Adrenal gland (tissue), 5 donors: ENCODE results near the gene ZNF20.

Experiments used
- CTCF ChIP-seq, 6 experiments: fragments of 450-650 bp in 4 of 6; fragments of 200-600 bp in 2 of 6; sonication (generic) in 1 of 6; IDR thresholded peaks; 1 replicate in 5 of 6; 2 replicates in 1 of 6; pipeline versions ENCODE4 v1.5.1 to v1.8.0; 2016 to 2021; ENCODE audit warnings: antibody characterized with exemption in 6 of 6, mild to moderate bottlenecking in 2 of 6, moderate library complexity in 1 of 6
- POLR2A ChIP-seq, 2 donors: fragments of 450-650 bp; IDR thresholded peaks; one replicate each; pipeline ENCODE4 v1.6.1; 2017; ENCODE audit warnings: antibody characterized with exemption in 2 of 2, mild to moderate bottlenecking in 2 of 2, moderate library complexity in 1 of 2
- donor health status: DM: no; HTN: no; CAD: no.

GRCh38 chr19:12098040-12098439, 42.1 kb downstream of the ZNF20 start:
- TF ChIP-seq CTCF (IDR thresholded peaks at IDR 0.05) (no peak), POLR2A (IDR thresholded peaks at IDR 0.05) (no peak)
